ENCODE data around the gene KDM4E.

GRCh38 chr11:95011376-95011775 lies 13.7 kb upstream of the KDM4E start:
- TF ChIP-seq CTCF (IDR thresholded peaks at IDR 0.05) (no peak), POLR2A (IDR thresholded peaks at IDR 0.05) (no peak)
